ENCODE data around the gene FKBP11.
"Not testable (repeated sequence)": the region's sequence is repeated elsewhere in the genome, so short reads cannot be mapped to it uniquely, and the experiment has no call there.

FKBP11 gene

GRCh38 chr12:48954841-48955501, 29.7 kb upstream of the FKBP11 start:
- DNase-seq: no peak

DNA sequence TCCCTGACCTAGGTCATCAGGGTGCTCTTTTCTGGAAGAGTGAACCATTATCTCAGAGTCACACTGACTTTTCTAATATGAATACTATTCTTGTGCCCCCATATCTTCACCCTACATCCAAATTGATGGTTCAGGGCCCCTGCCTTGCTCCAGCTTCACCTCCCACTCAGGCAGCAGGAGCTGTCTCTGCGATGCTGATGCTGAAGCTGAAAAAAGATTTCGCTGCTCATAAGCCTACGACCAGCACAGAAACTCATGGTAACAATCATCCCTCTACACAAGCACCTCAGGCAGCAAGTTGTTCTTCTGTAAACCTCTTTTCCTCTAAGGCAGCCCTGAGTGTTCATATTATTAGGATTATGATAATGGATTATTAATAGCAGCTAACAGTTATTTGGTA, 28.8 kb upstream of the FKBP11 start:
- DNase-seq: no peak

GRCh38 chr12:48952691-48953090, 27.4 kb upstream of the FKBP11 start:
- DNase-seq: no peak

DNA sequence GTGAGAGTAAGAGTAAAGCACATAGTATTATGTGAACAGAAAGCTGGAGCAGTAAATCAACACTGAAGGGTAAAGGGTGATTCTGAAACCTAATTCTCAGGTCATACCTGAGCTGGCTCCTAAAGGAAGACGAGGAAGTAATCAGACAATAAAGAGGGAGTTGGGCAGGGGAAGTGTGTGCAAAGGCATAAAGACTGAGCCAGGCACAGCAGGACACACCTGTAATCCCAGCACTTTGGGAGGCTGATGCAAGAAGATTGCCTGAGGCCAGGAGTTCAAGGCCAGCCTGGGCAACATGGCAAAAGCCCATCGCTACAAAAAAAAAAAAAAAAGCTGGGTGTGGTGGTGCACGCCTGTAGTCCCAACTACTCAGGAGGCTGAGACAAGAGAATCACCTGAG, 22.4 kb upstream of the FKBP11 start:
- DNase-seq: no peak

- no peak for DNase-seq
Measured at GRCh38 chr12:48946943-48947342, 21.7 kb upstream of the FKBP11 start.

DNA sequence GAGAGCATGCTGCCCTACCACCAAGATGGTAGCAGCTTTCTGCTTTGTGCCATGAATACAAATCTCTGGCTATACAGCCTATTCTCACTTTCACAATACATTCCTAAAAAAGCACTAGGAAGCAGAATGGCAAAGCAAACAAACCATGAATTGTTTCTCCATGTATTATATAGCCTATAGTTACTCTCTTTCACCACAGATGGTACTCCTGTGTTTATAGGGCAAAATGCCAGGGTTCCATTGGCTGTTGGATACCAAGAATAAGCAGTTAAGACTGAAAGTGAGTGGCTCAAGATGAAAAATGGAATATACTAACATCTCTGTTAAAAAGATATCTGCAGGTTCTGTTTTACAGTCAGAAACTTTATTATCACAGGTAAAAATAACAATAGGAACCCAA, 20.9 kb upstream of the FKBP11 start:
- no peak for DNase-seq

DNA sequence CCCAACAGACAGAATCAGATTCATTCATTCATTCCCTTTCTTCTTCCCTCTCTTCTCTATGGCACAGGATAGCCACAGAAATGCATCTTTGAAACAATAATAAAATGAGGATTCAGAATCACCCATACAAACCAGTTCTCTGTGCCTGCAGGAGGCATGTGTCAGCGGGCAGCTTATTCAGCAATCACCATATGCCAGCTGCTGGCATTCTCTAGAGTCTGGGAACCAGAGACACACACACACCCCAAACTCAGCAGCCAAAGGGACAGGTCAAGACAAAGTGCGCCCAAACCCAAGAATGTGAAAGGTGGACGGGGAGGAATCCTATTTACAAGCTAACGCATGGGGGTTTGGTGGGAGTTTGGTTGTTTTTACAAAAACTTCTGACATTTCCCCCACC, 17.9 kb upstream of the FKBP11 start:
- no peak for DNase-seq

DNA sequence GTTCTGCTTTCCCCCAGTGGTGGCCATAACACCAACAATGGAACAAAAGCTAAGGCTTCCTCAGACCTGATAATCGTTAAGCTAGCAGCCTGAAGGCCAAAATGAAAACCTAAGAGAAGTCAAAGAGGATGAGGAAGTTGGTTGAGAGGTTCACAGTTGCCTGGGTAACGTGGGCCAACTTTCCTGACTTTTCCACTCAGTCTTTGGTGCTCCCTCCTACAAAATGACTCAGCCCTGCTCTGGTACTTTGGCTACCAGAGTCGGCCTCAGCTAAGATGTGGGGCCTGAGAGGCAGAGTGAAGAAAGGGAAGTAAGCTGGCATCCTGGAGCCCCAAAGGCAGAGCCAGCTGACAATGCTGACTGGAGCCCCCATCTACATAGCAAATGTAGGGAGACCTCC, 14.9 kb upstream of the FKBP11 start:
- DNase-seq: no peak

DNA sequence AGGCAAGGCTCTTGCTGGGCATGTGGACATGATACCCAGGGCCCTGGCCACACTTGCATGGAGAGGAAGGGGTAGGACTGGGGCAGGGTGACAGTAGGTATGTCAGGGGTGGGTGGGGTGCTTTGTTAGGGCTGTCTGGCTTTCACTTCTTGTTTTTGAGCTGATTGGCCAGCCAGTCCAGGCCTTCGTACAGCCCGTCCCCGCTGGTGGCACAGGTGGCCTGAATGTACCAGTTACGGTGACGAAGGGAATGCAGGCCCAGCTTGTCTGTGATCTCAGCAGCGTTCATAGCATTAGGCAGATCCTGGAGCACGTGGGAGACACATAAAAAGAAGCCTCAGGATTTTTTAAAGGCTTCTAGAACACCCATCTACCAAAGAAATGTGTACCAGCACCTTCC, 13.5 kb upstream of the FKBP11 start:
- DNase-seq: no peak

- no peak for DNase-seq
Measured at GRCh38 chr12:48937170-48937569, 11.9 kb upstream of the FKBP11 start.

- DNase-seq: no peak
Measured at GRCh38 chr12:48936379-48936979, 11.2 kb upstream of the FKBP11 start.

DNA sequence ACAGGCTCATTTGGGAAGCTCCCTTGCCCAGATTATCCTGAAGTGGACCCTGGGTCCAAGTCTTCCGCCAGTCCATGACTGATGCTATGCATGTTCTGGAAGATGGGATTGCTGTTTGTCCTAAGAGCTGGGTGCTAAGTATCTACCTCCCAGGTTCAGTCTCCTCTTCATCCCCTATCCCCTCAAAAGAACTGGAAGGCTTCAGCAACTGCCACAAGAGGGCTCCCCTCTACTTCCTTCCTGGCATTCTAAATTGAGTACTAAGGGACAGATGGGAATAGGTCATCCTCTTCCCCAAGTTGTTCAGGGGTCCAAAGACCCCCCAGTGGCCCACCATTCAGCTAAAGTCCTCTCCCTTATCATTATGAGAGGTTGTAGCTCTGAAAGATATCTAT, 9.0 kb upstream of the FKBP11 start:
- no peak for DNase-seq

GRCh38 chr12:48933664-48934311, 8.5 kb upstream of the FKBP11 start:
- no peak for DNase-seq

DNA sequence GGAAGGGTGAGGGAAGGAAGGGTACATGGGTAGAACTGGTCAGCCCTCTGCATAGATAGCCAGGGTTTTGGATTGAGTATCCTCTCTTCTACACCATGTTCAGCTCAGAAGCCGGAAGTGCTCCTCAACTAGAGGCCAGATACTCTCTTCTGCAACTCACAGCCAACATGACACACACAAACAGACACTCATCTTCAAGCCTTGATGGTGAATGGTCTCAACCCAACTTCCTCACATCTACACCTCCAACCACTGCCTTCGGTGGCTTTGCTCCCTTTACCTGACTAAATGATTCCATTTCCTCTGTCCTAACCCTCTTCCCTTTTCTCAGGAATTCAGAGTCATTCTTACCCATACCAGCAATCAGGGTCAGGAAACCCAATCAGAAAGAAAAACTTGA, 7.6 kb upstream of the FKBP11 start:
- no peak for DNase-seq

DNA sequence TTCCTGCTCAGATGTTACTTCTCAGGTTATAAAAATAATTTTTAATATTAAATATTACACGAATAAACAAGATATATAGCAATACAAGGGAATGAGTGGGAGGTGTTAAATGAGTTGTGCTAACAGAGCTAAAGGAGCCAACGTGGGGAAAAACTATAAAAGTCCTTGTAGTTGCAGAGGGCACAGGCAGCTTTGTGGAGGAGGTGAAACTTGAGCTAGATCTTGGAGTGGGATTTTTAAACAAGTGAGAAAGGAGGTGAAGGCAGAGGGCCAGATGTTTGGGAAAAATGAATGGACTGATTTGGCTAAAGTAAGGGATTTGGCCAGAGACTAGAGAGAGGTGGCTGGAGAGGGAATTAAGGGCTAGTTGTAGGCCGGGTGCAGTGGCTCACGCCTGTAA, 5.2 kb upstream of the FKBP11 start:
- DNase-seq: no peak

- no peak for DNase-seq
Measured at GRCh38 chr12:48929551-48929950, 4.3 kb upstream of the FKBP11 start.

- DNase-seq: no peak
Measured at GRCh38 chr12:48927261-48927660, 2.0 kb upstream of the FKBP11 start.

DNA sequence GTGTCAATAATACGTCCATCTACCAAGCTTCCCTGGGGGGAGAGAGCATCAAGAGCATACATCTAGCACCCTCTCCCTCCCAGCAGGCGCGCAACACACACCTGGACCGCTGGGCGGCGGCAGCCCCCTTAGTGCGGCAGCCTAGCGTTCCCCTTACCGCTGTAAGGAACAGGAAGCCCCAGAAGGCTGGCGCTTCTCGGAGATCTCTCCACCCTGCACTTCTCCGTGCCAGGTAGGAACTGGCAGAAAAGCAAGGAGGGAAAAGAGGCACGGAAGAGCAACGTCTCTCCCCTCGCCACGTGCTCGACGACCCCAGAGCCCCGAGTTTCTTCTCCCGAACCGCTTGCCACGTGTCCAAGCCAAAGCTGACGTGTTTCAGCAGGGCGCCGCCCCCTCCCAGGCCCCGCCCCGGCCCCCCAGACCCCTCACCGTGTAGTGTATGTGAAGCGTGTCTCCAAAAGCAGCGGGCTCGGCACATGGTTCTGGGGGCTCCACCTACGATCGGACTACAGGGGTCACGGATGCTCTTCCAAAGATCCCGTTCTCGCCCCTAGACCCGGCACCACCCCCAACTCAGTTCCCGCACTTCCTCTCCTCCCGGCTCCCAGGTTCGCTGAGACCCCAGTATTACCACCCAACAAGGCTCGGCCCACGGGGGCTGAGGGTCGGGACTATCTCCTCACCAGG, 532 bp downstream of the FKBP11 start:
- no peak for DNase-seq

GRCh38 chr12:48923117-48923516, 2.2 kb downstream of the FKBP11 start:
- DNase-seq: no peak

DNA sequence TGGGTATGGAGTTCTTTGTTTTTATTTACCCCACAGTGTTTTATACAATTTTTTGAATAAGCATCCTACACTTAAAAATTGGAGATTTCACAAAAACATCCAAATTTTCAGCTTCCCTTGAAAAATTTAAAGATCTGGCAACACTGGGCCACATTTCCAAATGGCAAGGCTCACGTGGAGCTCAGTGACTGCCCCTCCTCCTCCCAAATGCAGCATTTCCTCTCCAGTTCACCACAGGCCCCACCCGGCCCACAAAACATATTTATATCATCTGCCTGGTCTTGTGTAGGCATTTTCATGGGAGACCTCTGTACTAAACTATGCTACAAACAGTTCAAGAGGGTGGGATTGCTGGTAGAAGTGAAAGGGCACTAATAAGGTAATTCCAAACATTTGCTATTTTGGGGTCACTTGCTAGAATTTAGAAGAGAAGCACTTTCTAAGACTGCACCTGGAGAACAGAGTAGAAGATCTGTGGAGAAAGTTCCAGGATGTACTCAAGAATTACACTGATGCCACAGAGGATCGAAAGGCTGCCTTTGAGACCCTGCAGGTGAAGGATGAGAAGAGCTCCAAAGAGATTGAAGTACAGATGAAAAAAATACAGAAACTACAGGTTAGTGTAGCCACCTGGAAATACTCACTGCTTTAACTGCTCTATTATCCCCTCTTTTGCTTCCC, 7.3 kb downstream of the FKBP11 start:
- DNase-seq: no peak

DNA sequence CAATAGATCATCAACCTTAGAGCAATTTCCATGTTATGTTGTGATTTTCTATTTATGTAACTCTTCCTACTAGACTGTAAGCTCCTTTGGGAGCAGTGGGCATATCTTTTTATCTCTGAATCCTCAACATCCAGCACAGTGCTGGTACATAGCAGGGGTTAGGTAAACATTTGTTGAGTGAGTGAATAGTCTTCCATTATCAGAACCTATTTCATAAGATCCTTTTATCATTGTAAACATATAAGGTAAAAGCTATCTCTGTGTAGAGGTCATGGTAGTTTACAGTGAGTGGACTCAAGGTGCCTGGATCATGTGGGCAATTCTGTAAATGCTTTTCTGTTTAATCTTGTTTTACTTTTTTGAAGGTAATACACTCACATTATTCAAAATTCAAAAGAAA, 15.1 kb downstream of the FKBP11 start:
- no peak for DNase-seq

- DNase-seq: not testable (repeated sequence)
Measured at GRCh38 chr12:48909698-48910097, 15.6 kb downstream of the FKBP11 start.

GRCh38 chr12:48907245-48907644, 18.0 kb downstream of the FKBP11 start:
- DNase-seq: no peak

Measured in NCI-H187 treated with DMSO at 0.1 percent for 48 hours (cell line).